ENCODE results near the gene SLC22A25. TPM values are rescaled to one million over a fixed set of nuclear protein-coding genes. Genes with fewer than 3 reads are reported as not detected.
"Not testable (repeated sequence)": the region's sequence is repeated elsewhere in the genome, so short reads cannot be mapped to it uniquely, and the experiment has no call there.

The SLC22A25 gene
- total RNA-seq, 1 donor from 2014 or later, result not detected

DNA sequence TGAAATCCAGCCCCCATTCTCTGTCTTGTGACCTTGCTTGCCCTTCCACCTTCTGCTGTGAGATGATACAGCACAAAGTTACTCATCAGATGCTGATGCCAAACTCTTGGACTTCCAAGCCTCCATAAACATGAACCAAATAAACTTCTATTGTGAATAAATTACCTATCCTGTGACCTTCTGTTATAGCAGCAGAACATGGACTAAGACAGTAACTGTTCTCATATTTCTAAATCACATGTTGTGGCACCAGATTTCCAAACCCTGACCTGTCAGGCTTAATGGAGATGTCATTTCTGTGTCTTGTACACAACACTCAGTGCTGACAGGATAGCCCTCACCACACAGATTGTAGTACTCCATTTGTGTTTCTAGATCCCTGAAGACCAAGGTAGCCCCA lies 6.0 kb downstream of the SLC22A25 start:
- intact Hi-C loops (cut with micrococcal nuclease), result no loop called here
- DNase-seq (no peak), ATAC-seq (no peak)

DNA sequence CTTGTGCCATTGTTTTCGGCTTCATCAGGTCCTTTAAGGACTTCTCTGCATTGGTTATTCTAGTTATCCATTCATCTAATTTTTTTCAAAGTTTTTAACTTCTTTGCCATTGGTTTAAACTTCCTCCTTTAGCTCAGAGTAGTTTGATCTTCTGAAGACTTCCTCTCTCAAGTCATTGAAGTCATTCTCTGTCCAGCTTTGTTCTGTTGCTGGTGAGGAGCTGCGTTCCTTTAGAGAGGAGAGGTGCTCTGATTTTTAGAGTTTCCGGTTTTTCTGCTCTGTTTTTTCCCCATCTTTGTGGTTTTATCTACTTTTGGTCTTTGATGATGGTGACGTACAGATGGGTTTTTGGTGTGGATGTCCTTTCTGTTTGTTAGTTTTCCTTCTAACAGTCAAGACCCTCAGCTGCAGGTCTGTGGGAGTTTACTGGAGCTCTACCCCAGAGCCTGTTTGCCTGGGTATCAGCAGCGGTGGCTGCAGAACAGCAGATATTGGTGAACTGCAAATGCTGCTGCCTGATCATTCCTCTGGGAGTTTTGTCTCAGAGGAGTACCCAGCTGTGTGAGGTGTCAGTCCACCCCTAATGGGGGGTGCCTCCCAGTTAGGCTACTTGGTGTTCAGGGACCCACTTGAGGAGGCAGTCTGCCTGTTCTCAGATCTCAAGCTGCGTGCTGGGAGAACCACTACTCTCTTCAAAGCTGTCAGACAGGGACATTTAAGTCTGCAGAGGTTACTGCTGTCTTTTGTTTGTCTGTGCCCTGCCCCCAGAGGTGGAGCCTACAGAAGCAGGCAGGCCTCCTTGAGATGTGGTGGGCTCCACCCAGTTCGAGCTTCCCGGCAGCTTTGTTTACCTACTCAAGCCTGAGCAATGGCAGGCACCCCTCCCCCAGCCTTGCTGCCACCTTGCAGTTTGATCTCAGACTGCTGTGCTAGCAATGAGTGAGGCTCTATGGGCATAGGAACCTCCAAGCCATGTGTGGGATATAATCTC lies 7.6 kb downstream of the SLC22A25 start:
- ATAC-seq; intact Hi-C loops (cut with micrococcal nuclease); DNase-seq: not testable (repeated sequence)

DNA sequence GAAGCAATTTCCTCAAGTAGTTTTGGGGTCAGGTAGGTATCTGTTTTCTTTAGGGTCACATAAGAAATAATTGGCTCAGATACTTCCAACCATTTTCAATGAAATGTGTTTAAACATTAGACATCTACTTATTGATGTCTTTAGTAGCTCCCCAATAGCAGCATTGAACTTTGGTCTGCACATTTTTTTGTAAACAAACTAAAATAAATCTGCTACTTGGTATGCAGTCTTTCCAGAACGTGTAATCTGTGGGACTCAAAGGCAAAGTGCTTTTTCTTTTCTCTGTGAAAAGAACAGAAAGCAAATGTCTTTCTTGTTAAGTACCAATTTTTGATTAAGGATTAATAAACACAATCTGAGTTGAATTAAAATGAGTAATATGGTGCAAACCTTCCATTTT lies 13.6 kb downstream of the SLC22A25 start:
- no peak for ATAC-seq
- intact Hi-C loops (cut with micrococcal nuclease), result no loop called here
- no peak for DNase-seq

DNA sequence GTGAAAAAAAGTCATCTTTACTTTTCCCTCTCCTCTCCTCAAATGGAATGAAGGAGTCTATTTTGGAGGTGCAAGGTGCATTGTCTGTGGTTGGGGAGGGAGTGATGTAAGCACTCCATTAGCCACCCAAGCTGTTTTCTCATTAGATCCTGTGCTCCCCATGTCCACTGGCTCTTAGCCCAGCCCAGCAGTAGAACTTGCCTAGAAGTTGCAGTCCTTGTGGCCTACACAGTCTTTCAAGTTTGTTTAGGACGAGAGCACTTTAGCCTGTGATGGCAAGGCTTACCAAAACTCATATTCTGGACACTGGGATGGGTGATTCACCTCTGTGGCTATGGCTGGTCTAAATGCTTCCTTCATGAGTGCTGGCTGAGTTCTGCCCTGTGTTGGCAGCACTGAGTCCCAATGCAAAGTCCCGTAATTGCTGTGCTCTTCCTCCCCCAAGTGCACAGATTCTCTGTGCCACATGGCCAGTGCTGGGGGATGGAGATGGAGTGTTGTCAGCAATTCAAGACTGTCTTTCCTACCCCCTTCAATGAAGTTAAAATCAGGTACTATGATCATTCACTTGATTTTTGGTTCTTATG lies 15.8 kb downstream of the SLC22A25 start:
- intact Hi-C loops (cut with micrococcal nuclease), result no loop called here
- DNase-seq, result no peak
- ATAC-seq, result no peak

DNA sequence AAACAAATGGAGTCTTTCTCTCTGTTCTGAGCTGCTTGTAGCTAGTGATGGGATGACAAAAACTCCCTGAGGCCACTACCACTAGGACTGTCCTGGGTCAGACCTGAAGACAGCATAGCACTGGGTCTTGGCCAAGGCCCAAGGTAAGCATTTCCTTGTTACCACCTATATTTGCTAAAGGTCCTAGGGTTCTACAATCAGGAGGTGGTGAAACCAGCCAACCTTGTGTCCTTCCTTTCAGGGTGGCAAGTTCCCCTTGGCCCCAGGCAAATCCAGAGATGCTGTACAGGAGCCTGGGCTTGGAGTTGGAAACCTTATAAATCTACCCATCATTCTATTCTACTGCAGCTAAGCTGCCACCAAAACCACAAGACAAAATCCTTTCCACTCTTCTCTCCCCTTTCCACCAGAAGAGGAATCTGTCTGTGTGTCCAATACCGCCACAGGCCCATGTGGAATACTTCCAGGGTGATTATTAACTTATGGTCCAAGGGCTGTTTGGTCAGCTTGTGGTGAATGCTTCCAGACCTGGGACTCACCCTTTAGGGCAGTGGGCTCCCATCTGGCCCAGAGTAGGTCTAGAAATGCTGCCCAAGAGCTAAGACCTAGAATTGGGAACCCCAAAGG lies 16.8 kb downstream of the SLC22A25 start:
- intact Hi-C loops (cut with micrococcal nuclease), result no loop called here
- no peak for ATAC-seq
- no peak for DNase-seq

DNA sequence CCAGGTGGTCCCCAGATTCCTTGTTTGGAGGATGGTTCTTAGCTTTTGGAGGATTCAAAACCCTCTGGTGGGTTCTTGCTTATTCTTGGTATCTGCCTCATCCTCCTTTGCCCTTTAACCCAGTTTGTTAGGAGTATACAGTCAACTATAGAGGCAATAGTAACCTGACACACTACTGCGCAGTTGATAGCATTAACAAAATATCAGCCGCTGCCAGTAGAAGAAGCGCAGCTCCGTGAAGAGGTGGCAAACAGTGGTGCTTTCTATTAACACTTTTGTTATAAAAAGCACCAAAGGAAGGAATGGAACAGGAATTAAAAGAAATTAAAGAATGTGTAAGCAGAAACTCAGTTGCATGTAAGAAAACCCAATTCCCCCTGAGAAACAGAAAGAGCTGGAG lies 29.3 kb downstream of the SLC22A25 start:
- DNase-seq, result no peak
- ATAC-seq, result no peak
- intact Hi-C loops (cut with micrococcal nuclease), result no loop called here

DNA sequence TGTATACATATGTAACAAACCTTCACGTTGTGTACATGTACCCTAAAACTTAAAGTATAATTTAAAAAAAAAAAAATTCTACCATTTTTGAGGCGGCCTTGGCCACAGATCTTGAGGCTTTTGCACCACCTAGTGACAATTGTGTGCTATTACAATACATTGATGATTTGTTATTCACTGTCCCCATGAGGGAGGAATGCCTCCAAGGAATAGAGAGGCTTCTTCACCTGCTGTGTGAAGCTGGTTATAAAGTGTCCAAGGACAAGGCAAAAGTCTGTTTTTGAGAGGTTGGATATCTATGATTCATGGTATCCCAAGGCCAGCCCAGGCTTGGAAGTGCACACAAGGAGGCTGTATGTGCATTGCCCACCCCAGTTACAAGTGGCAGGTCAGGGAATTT lies 30.7 kb downstream of the SLC22A25 start:
- intact Hi-C loops (cut with micrococcal nuclease), result no loop called here
- ATAC-seq, result no peak

DNA sequence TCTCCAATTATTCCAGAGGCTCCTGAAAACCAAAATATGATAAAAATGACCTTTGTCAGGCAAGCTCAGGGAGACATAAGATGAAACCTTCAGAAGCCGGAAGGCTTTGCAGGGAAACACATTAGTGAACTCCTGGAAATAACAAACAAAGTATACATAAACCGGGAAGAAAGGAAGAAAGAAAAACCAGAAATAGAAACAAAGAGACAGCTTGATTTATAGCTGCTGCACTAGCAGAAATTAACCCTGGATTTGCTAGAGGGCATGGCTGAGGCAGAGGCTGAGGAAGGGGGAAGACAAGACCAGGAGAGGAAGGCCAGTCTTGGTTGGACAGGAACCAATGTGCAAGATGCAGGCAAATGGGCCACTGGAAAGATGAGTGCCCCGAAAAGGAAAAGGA lies 33.3 kb downstream of the SLC22A25 start:
- intact Hi-C loops (cut with micrococcal nuclease), result no loop called here
- no peak for ATAC-seq
- DNase-seq, result no peak

More for the DNA sequence above, 30.7 kb downstream of the SLC22A25 start:
- DNase-seq, result no peak

Other genes starting within 250 kb of the SLC22A25 start
- gene SLC22A8, start 227.8 kb downstream of the SLC22A25 start, total RNA-seq, result not detected
- gene SLC22A24, start 99.4 kb downstream of the SLC22A25 start, total RNA-seq, result not detected
- gene SLC22A9, start 126.2 kb upstream of the SLC22A25 start, total RNA-seq, result not detected
- 1.5 TPM for gene PLAAT5, start 247.6 kb upstream of the SLC22A25 start, total RNA-seq

Measured in left ventricle myocardium superior (tissue), 1 donor.